Hepatocyte (in vitro differentiated cells): ENCODE results near the gene PPFIA2. TPM values are rescaled to one million over a fixed set of nuclear protein-coding genes. Genes with fewer than 3 reads are reported as not detected.

ENCODE experiments used
- DNase-seq: peaks from one replicate; pipeline ENCODE4 v3.0.0-alpha.2; 2016; ENCODE audit warnings: low spot score
- H2AFZ ChIP-seq: fragments of 200-600 bp; sonication (generic); 2 replicates; pipeline ENCODE4 v1.6.0; 2016; ENCODE audit warnings: antibody characterized with exemption, mild to moderate bottlenecking
- H3K27ac ChIP-seq: fragments of 200-600 bp; sonication (generic); 2 replicates; pipeline ENCODE4 v1.5.1; 2016; ENCODE audit warnings: mild to moderate bottlenecking
- H3K27me3 ChIP-seq: fragments of 200-600 bp; sonication (generic); 2 replicates; pipeline ENCODE4 v1.6.1; 2016
- H3K36me3 ChIP-seq: fragments of 200-600 bp; sonication (generic); replicated peaks from 2 replicates; pipeline ENCODE4 v1.5.1; 2016; ENCODE audit warnings: low read depth; ENCODE audit not compliant: insufficient read depth
- H3K4me1 ChIP-seq: fragments of 200-600 bp; sonication (generic); 2 replicates; pipeline ENCODE4 v1.5.1; 2016; ENCODE audit warnings: mild to moderate bottlenecking, moderate library complexity; ENCODE audit not compliant: insufficient read depth
- H3K4me2 ChIP-seq: fragments of 200-600 bp; sonication (generic); 2 replicates; pipeline ENCODE4 v1.6.0; 2016
- H3K4me3 ChIP-seq: fragments of 200-600 bp; sonication (generic); 2 replicates; pipeline ENCODE4 v1.5.1; 2016; ENCODE audit warnings: mild to moderate bottlenecking
- H3K79me2 ChIP-seq: fragments of 200-600 bp; sonication (generic); 2 replicates; pipeline ENCODE4 v1.6.0; 2017; ENCODE audit warnings: mild to moderate bottlenecking
- H3K9me2 ChIP-seq: fragments of 200-600 bp; sonication (generic); replicated peaks from 2 replicates; pipeline ENCODE4 v1.6.0; 2017; ENCODE audit warnings: mild to moderate bottlenecking; ENCODE audit not compliant: insufficient read depth
- H3K9me3 ChIP-seq: fragments of 200-600 bp; sonication (generic); 2 replicates; pipeline ENCODE4 v1.5.1; 2016; ENCODE audit warnings: low read depth, mild to moderate bottlenecking
- H4K20me1 ChIP-seq: fragments of 200-600 bp; sonication (generic); 2 replicates; pipeline ENCODE4 v1.6.0; 2016; ENCODE audit warnings: mild to moderate bottlenecking; ENCODE audit not compliant: insufficient read depth, poor library complexity, severe bottlenecking
- EZH2 ChIP-seq: fragments of 200-600 bp; sonication (generic); IDR thresholded peaks from 2 replicates; pipeline ENCODE4 v1.6.1; 2016; ENCODE audit warnings: antibody characterized with exemption, mild to moderate bottlenecking, borderline replicate concordance
- EZH2phosphoT487 ChIP-seq: fragments of 200-600 bp; sonication (generic); IDR thresholded peaks from one replicate; pipeline ENCODE4 v1.6.1; 2018; ENCODE audit warnings: antibody characterized with exemption, mild to moderate bottlenecking, low read depth, moderate library complexity; ENCODE audit not compliant: unreplicated experiment, severe bottlenecking
- WGBS: methylation state at CpG from one replicate; pipeline ENCODE4 v1.1.6; 2016; ENCODE audit warnings: low lambda C conversion rate; ENCODE audit errors: missing lambda C conversion rate; 5-methylcytosine and 5-hydroxymethylcytosine counted together
- polyA plus RNA-seq: library from polyadenylated mRNA; unstranded; fragments of >200 nt; fragmentation: Nextera tagmentation; extraction: Ambion mirVana; gene quantifications from 2 replicates; pipeline ENCODE4 v1.2.1, GENCODE V29; 2016
- total RNA-seq: library from RNA; depleted of rRNA; stranded (reverse); fragments of >200 nt; gene quantifications from 2 replicates; pipeline ENCODE4 v1.2.3, GENCODE V29; 2014
- TF ChIP-seq, protein P1 (sequence below): fragments of 200-600 bp; sonication (generic); IDR thresholded peaks from 2 replicates; pipeline ENCODE4 v1.5.1; 2016; ENCODE audit warnings: antibody characterized with exemption, mild to moderate bottlenecking; ENCODE audit not compliant: poor library complexity

PPFIA2 gene
- total and polyA plus RNA-seq, 2 experiments from 2014 or later = 1.2 TPM; not detected in 1

DNA sequence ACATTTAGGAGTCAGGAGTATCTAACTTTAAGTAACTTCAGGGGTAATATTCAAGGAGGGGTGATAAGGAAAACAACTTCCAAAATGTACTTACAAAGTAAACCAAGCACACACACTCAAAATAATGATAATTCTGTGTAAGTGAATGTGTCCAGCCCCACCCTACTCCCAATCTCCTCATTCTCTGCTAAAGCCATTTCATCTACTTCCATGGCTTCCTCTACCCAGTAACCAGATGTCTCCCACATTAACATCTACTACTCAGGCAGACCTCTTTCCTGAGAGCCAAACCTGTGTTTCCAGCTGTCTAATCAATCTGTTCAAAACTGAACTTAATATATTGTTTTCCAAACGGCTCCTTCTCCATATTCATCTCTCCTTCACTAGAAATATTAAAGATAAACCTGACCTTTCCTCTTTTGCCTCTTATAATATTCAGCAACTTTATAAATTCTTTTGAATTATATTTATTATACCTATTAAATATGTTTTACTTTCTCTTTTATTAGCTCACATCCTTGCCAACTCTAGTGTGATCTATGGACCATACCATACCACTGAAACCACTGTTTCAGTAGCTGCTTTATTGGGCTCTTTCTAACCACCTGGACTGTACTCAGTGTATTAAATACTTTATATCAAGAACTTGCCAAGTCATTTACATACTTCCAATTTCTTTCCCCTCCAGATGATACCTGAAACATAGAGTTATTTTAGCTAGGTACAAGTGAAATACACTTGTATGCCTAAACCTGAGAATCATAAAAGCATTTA is 170.7 kb downstream of the PPFIA2 start:
- WGBS = 67% methylated on average over 1 of the region's 1 CpG
- H3K27me3 ChIP-seq = no peaks in the 10 kb centered on the region
- no peaks in the 10 kb centered on the region for H3K9me3 ChIP-seq
- no peak overlapping the region for H2AFZ ChIP-seq
- no peaks in the 10 kb centered on the region for H3K9me2 ChIP-seq
- no peak for DNase-seq
- no peaks in the 10 kb centered on the region for H4K20me1 ChIP-seq
- TF ChIP-seq, protein P1, sequence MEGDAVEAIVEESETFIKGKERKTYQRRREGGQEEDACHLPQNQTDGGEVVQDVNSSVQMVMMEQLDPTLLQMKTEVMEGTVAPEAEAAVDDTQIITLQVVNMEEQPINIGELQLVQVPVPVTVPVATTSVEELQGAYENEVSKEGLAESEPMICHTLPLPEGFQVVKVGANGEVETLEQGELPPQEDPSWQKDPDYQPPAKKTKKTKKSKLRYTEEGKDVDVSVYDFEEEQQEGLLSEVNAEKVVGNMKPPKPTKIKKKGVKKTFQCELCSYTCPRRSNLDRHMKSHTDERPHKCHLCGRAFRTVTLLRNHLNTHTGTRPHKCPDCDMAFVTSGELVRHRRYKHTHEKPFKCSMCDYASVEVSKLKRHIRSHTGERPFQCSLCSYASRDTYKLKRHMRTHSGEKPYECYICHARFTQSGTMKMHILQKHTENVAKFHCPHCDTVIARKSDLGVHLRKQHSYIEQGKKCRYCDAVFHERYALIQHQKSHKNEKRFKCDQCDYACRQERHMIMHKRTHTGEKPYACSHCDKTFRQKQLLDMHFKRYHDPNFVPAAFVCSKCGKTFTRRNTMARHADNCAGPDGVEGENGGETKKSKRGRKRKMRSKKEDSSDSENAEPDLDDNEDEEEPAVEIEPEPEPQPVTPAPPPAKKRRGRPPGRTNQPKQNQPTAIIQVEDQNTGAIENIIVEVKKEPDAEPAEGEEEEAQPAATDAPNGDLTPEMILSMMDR = no peak
- TF ChIP-seq EZH2 = no peak
- TF ChIP-seq EZH2phosphoT487 = no peak
- no peak overlapping the region for H3K4me2 ChIP-seq
- no peaks in the 10 kb centered on the region for H3K36me3 ChIP-seq
- no peaks in the 10 kb centered on the region for H3K4me1 ChIP-seq
- no peak overlapping the region for H3K4me3 ChIP-seq
- no peaks in the 10 kb centered on the region for H3K79me2 ChIP-seq
- no peak overlapping the region for H3K27ac ChIP-seq

DNA sequence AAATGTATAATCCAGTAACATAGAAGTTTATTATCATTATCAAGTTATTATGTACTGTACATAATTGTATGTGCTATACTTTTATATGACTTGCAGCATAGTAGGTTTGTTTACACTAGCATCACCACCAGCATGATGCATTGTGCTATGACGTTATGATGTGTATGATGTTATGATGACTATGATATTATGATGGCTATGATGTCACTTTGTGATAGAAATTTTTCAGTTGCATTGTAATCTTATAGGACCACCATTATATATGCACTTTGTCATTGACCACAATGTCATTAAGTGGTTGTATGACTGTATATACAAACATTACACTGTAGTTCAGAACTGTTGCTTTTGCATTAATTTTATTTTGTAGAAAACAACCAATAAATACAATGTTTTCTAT is 173.4 kb downstream of the PPFIA2 start:
- 67% methylated on average over 1 of the region's 1 CpG for WGBS
- H2AFZ ChIP-seq = no peak overlapping the region
- H3K4me2 ChIP-seq = no peak overlapping the region
- no peaks in the 10 kb centered on the region for H3K27me3 ChIP-seq
- H4K20me1 ChIP-seq = no peaks in the 10 kb centered on the region
- H3K9me2 ChIP-seq = no peaks in the 10 kb centered on the region
- H3K79me2 ChIP-seq = no peaks in the 10 kb centered on the region
- no peak for DNase-seq
- no peaks in the 10 kb centered on the region for H3K9me3 ChIP-seq
- TF ChIP-seq, protein P1 = no peak
- TF ChIP-seq EZH2phosphoT487 (no peak), EZH2 (no peak)
- H3K36me3 ChIP-seq = no peaks in the 10 kb centered on the region
- no peak overlapping the region for H3K4me3 ChIP-seq
- H3K4me1 ChIP-seq = no peaks in the 10 kb centered on the region
- H3K27ac ChIP-seq = no peak overlapping the region

DNA sequence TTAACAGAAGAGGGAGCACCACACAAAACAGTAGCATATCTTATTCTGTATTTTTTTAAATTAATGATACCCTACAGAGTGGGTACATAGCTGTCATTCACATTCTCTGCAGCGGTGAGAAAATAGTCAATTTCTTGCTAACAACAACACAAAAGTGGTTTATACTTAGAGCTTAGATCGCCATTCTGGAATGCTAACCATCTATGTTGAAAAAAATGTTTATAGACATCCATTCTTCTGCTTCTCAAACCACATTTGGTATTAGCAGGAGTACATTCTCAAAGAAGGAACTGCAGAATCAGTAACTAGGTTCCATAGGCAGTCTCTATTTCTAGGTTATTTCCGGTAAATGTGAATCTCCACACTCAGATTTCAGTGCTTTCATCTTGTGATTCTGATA is 185.9 kb downstream of the PPFIA2 start:
- H3K79me2 ChIP-seq = no peaks in the 10 kb centered on the region
- H3K27me3 ChIP-seq = no peaks in the 10 kb centered on the region
- H4K20me1 ChIP-seq = no peaks in the 10 kb centered on the region
- H3K4me3 ChIP-seq = no peak overlapping the region
- 82% methylated on average over 3 of the region's 3 CpGs for WGBS
- no peaks in the 10 kb centered on the region for H3K9me2 ChIP-seq
- H3K9me3 ChIP-seq = no peaks in the 10 kb centered on the region
- DNase-seq = no peak
- no peak for TF ChIP-seq EZH2phosphoT487
- TF ChIP-seq, protein P1 = no peak
- TF ChIP-seq EZH2 = no peak
- H3K27ac ChIP-seq = no peak overlapping the region
- no peak overlapping the region for H3K4me2 ChIP-seq
- H3K36me3 ChIP-seq = no peaks in the 10 kb centered on the region
- no peak overlapping the region for H2AFZ ChIP-seq
- H3K4me1 ChIP-seq = no peaks in the 10 kb centered on the region
